Right lobe of liver (tissue), 4 donors: ENCODE measurements around the gene HINT2.

Source experiments
- CTCF ChIP-seq, 4 donors: fragments of 200-600 bp in 3 of 4; fragments of 450-650 bp in 1 of 4; IDR thresholded peaks; one replicate each; pipeline versions ENCODE4 v1.5.1 to v1.8.0; 2016 to 2022; ENCODE audit warnings: antibody characterized with exemption in 4 of 4, mild to moderate bottlenecking in 2 of 4
- POLR2A ChIP-seq: fragments of 450-650 bp; IDR thresholded peaks from one replicate; pipeline ENCODE4 v1.6.1; 2017; ENCODE audit warnings: antibody characterized with exemption, mild to moderate bottlenecking
- donor health status: DM: no; HTN: no; CAD: no.
- donor health status: DM: no; HTN: no; CAD: no.
- donor health status: DM: no; HTN: yes; CAD: no.

- TF ChIP-seq CTCF (IDR thresholded peaks at IDR 0.05) (no peak), POLR2A (no peak)
These were observed 33.1 kb upstream of the HINT2 start for GRCh38 chr9:35847792-35848572.
